HCT116 (cell line): ENCODE data around the gene HOMER2. TPM values are rescaled to one million over a fixed set of nuclear protein-coding genes. Genes with fewer than 3 reads are reported as not detected.
"Not testable (repeated sequence)": the region's sequence is repeated elsewhere in the genome, so short reads cannot be mapped to it uniquely, and the experiment has no call there.

Experiments
- ATAC-seq: fragments of 200-7000 bp; cut with Tn5 transposase; 2 replicates; pipeline ENCODE4 v1.9.1; 2020; ENCODE audit warnings: mild to moderate bottlenecking, moderate library complexity
- BruUV-seq: library from RNA; stranded (reverse); fragments of 400-500 nt; replicated peaks from 2 replicates; lab custom pipeline; 2021; lab: Mats Ljungman, UMichigan
- CTCF ChIA-PET: fragments of 300-600 bp; sonication (Branson Sonifier 250); formaldehyde crosslinking; loops from one replicate; lab custom pipeline; 2021; ENCODE audit warnings: antibody characterized with exemption; lab: Charles Lee
- POLR2A ChIA-PET: fragments of 300-600, 350-600 bp; sonication (Branson Sonifier 250); formaldehyde crosslinking; loops from one replicate; lab custom pipeline; 2021; ENCODE audit warnings: antibody characterized with exemption; lab: Charles Lee
- RAD21 ChIA-PET, 2 experiments: fragments of 300-600 bp; sonication (Branson Sonifier 250); formaldehyde crosslinking; loops; one replicate each; lab custom pipeline; 2023; ENCODE audit warnings: low total read pairs in 2 of 2; ENCODE audit not compliant: uncharacterized antibody in 2 of 2, unreplicated experiment in 2 of 2, low non-redundant PET in 1 of 2; lab: Charles Lee
- DNase-seq: peaks from one replicate; pipeline ENCODE4 v3.0.0-alpha.2; 2010; ENCODE audit warnings: low read depth, low spot score
- H2AFZ ChIP-seq: fragments of 200-600 bp; shearing (Covaris generic), sonication (generic); 2 replicates; pipeline ENCODE4 v1.6.1; 2017; ENCODE audit warnings: low read depth, mixed run types, mixed read lengths, antibody characterized with exemption, low read length; ENCODE audit not compliant: poor library complexity, severe bottlenecking
- H3K27ac ChIP-seq: 2 replicates; pipeline ENCODE4 v1.5.1; 2012; ENCODE audit warnings: low read depth, low read length
- H3K27me3 ChIP-seq: fragments of 200-600 bp; sonication (generic); 2 replicates; pipeline ENCODE4 v1.6.1; 2016; ENCODE audit warnings: mixed run types, low read length, mixed read lengths; ENCODE audit not compliant: insufficient read depth
- H3K36me3 ChIP-seq, 2 experiments: fragments of 200-500 bp in 1 of 2; fragments of 200-600 bp in 1 of 2; sonication (Bioruptor generic) in 1 of 2; sonication (generic) in 1 of 2; 2 replicates each; pipeline versions ENCODE4 v1.5.1 to v1.6.1; 2014 to 2016; ENCODE audit warnings: low read length in 2 of 2, inconsistent platforms in 1 of 2, mixed read lengths in 1 of 2, mixed run types in 1 of 2; ENCODE audit not compliant: insufficient read depth in 2 of 2, control insufficient read depth in 1 of 2
- H3K4me1 ChIP-seq, 2 experiments: fragments of 200-600 bp in 1 of 2; sonication (generic) in 1 of 2; 2 replicates each; pipeline versions ENCODE4 v1.5.1 to v1.6.1; 2012 to 2017; ENCODE audit warnings: low read length in 2 of 2, inconsistent platforms in 1 of 2, mild to moderate bottlenecking in 1 of 2, mixed read lengths in 1 of 2, mixed run types in 1 of 2, moderate library complexity in 1 of 2; ENCODE audit not compliant: insufficient read depth in 2 of 2, control insufficient read depth in 1 of 2
- H3K4me2 ChIP-seq: fragments of 200-600 bp; sonication (generic); 2 replicates; pipeline ENCODE4 v1.6.1; 2017; ENCODE audit warnings: mixed run types, low read length, mixed read lengths
- H3K4me3 ChIP-seq, 2 experiments: fragments of 200-600 bp in 1 of 2; sonication (generic) in 1 of 2; replicated peaks in 1 of 2; 2 replicates each; pipeline ENCODE4 v1.5.1; 2011 to 2016; ENCODE audit warnings: low read length in 2 of 2, control low read depth in 1 of 2, low read depth in 1 of 2, mild to moderate bottlenecking in 1 of 2, mixed read lengths in 1 of 2, mixed run types in 1 of 2
- H3K79me2 ChIP-seq: fragments of 200-600 bp; sonication (generic); 2 replicates; pipeline ENCODE4 v1.6.1; 2017; ENCODE audit warnings: mild to moderate bottlenecking, mixed run types, low read length, moderate library complexity, mixed read lengths; ENCODE audit not compliant: insufficient read depth
- H3K9ac ChIP-seq: fragments of 200-600 bp; sonication (generic); 2 replicates; pipeline ENCODE4 v1.6.1; 2016; ENCODE audit warnings: low read length, mixed read lengths
- H3K9me2 ChIP-seq: fragments of 200-600 bp; sonication (generic), shearing (Covaris generic); 2 replicates; pipeline ENCODE4 v1.6.1; 2017; ENCODE audit warnings: mixed run types, mild to moderate bottlenecking, moderate library complexity; ENCODE audit not compliant: insufficient read depth
- H3K9me3 ChIP-seq, 2 experiments: fragments of 200-500 bp in 1 of 2; fragments of 200-600 bp in 1 of 2; sonication (Bioruptor generic) in 1 of 2; sonication (generic) in 1 of 2; 2 replicates each; pipeline ENCODE4 v1.6.1; 2014 to 2017; ENCODE audit warnings: low read length in 2 of 2, mixed read lengths in 2 of 2, inconsistent platforms in 1 of 2, low read depth in 1 of 2, mild to moderate bottlenecking in 1 of 2, mixed run types in 1 of 2, moderate library complexity in 1 of 2; ENCODE audit not compliant: control insufficient read depth in 1 of 2, insufficient read depth in 1 of 2
- H4K20me1 ChIP-seq: fragments of 200-600 bp; sonication (generic), shearing (Covaris generic); 2 replicates; pipeline ENCODE4 v1.6.1; 2017; ENCODE audit warnings: mixed run types, mild to moderate bottlenecking, moderate library complexity; ENCODE audit not compliant: insufficient read depth
- SRF ChIP-seq: IDR thresholded peaks from 2 replicates; pipeline ENCODE4 v1.6.1; 2012; ENCODE audit warnings: low read depth
- intact Hi-C: fragments of 100-400 bp; cut with micrococcal nuclease; formaldehyde crosslinking; loops from 2 replicates; pipeline ENCODE4 v1.10.0; 2022
- total RNA-seq: library from RNA; stranded (reverse); gene quantifications from one replicate; pipeline ENCODE4 v1.2.1, GENCODE V29; 2021; ENCODE audit not compliant: unreplicated experiment
- TF ChIP-seq, protein P1 (sequence below), 3 experiments: fragments of 200-600 bp in 1 of 3; sonication (generic) in 1 of 3; IDR thresholded peaks in 2 of 3; conservative IDR thresholded peaks in 1 of 3; 2 replicates each; pipeline ENCODE4 v1.5.1; 2012 to 2017; ENCODE audit warnings: low read depth in 2 of 3, low read length in 2 of 3, antibody characterized with exemption in 1 of 3, borderline replicate concordance in 1 of 3, control low read depth in 1 of 3, mild to moderate bottlenecking in 1 of 3, mixed read lengths in 1 of 3, mixed run types in 1 of 3, moderate library complexity in 1 of 3; ENCODE audit not compliant: insufficient read depth in 1 of 3

HOMER2 gene
- total RNA-seq, 1 experiment from 2014 or later: 3.9 TPM

DNA sequence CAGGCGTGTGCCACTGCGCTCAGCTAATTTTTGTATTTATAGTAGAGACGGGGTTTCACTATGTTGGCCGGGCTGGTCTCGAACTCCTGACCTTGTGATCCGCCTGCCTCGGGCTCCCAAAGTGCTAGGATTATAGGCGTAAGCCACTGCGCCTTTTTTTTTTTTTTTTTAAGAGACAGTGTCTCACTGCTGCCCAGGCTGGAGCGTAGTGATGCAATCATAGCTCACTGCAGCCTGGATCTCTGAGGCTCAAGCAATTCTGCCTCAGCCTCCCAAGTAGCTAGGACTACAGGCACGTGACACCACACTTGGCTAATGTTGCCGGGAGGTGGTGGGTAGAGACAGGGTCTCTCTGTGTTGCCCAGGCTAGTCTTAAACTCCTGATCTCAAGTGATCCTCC is 59.0 kb downstream of the HOMER2 start:
- H3K9me2 ChIP-seq, H3K9ac ChIP-seq, H3K4me2 ChIP-seq, H2AFZ ChIP-seq, BruUV-seq, POLR2A ChIA-PET, H3K36me3 ChIP-seq, H3K27ac ChIP-seq, H3K4me3 ChIP-seq, H3K9me3 ChIP-seq, ATAC-seq, H3K79me2 ChIP-seq, H3K4me1 ChIP-seq, RAD21 ChIA-PET, H4K20me1 ChIP-seq, DNase-seq, intact Hi-C loops, H3K27me3 ChIP-seq, CTCF ChIA-PET: not testable (repeated sequence)

DNA sequence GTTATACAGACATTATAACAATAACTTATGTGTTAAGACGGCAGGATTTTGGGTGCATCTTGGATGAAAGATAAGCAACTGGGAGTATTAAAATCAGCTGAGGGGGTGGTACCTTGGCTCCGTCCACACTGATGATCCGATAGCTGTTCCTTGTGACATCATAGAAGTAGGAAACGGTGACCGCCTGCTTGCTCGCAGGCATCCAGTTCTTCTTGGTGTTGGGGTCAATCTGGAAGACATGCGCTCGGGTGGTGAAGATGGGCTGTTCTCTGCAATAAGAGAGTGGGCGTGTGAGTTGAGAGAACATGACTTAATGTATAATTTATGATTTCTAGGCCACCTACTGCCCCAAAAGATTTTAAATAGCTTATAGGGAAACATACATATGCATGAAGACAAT is 59.9 kb downstream of the HOMER2 start:
- CTCF ChIA-PET: no interaction called here
- Histone ChIP-seq H3K9me2 (no peaks in the 10 kb centered on the region), H3K4me3 (no peak overlapping the region), H3K36me3 (no peaks in the 10 kb centered on the region), H3K27me3 (no peaks in the 10 kb centered on the region), H3K4me1 (no peaks in the 10 kb centered on the region), H2AFZ (no peak overlapping the region), H3K4me2 (no peak overlapping the region), H3K9ac (no peak overlapping the region), H4K20me1 (no peaks in the 10 kb centered on the region), H3K79me2 (no peaks in the 10 kb centered on the region), H3K9me3 (no peaks in the 10 kb centered on the region), H3K27ac (no peak overlapping the region)
- no peak for TF ChIP-seq SRF
- TF ChIP-seq, protein P1, sequence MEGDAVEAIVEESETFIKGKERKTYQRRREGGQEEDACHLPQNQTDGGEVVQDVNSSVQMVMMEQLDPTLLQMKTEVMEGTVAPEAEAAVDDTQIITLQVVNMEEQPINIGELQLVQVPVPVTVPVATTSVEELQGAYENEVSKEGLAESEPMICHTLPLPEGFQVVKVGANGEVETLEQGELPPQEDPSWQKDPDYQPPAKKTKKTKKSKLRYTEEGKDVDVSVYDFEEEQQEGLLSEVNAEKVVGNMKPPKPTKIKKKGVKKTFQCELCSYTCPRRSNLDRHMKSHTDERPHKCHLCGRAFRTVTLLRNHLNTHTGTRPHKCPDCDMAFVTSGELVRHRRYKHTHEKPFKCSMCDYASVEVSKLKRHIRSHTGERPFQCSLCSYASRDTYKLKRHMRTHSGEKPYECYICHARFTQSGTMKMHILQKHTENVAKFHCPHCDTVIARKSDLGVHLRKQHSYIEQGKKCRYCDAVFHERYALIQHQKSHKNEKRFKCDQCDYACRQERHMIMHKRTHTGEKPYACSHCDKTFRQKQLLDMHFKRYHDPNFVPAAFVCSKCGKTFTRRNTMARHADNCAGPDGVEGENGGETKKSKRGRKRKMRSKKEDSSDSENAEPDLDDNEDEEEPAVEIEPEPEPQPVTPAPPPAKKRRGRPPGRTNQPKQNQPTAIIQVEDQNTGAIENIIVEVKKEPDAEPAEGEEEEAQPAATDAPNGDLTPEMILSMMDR (IDR thresholded peaks at IDR 0.05 in 2 of 3, conservative IDR thresholded peaks at IDR 0.05 in 1 of 3; ENCODE audit: borderline replicate concordance in 1 of 3, insufficient read depth in 1 of 3, low read depth in 2 of 3, low read length in 2 of 3): no peak
- no TSS peak for BruUV-seq
- POLR2A ChIA-PET: no interaction called here
- no peak for ATAC-seq
- intact Hi-C loops: no loop called here
- DNase-seq: no peak
- RAD21 ChIA-PET: no interaction called here
